ENCODE data around the gene NUDT13.

- TF ChIP-seq CTCF (IDR thresholded peaks at IDR 0.05) (no peak), EZH2 (IDR thresholded peaks at IDR 0.05; ENCODE audit: borderline replicate concordance, insufficient read depth, low read depth, low read length, poor library complexity, severe bottlenecking) (no peak)
Measured at GRCh38 chr10:73083221-73083620, 27.0 kb upstream of the NUDT13 start.

Data from B cell (primary cell).